Esophagus muscularis mucosa (tissue), 4 donors: Measurements from ENCODE around the gene ARSA. TPM values are rescaled to one million over a fixed set of nuclear protein-coding genes. Genes with fewer than 3 reads are reported as not detected.

ENCODE experiments used
- DNase-seq: peaks from one replicate; pipeline ENCODE4 v3.0.0-alpha.2; 2017; ENCODE audit errors: extremely low spot score
- H3K27ac ChIP-seq, 4 donors: fragments of 200-600 bp; sonication (generic); replicated peaks in 1 of 4; 1 replicate in 3 of 4; 2 replicates in 1 of 4; pipeline ENCODE4 v1.5.1; 2016 to 2019; ENCODE audit warnings: mild to moderate bottlenecking in 1 of 4
- H3K27me3 ChIP-seq, 4 donors: fragments of 200-600 bp; sonication (generic); one replicate each; pipeline versions ENCODE4 v1.5.1 to v1.6.0; 2016 to 2019
- H3K36me3 ChIP-seq, 4 donors: fragments of 200-600 bp; sonication (generic); one replicate each; pipeline ENCODE4 v1.5.1; 2016 to 2019
- H3K4me1 ChIP-seq, 4 donors: fragments of 200-600 bp; sonication (generic); one replicate each; pipeline ENCODE4 v1.5.1; 2016 to 2019
- H3K4me3 ChIP-seq, 4 donors: fragments of 200-600 bp; sonication (generic); 1 replicate in 2 of 4; 2 replicates in 2 of 4; pipeline ENCODE4 v1.5.1; 2016 to 2019; ENCODE audit warnings: mild to moderate bottlenecking in 4 of 4, moderate library complexity in 1 of 4
- H3K9me3 ChIP-seq, 4 donors: fragments of 200-600 bp; sonication (generic); 1 replicate in 3 of 4; 2 replicates in 1 of 4; pipeline ENCODE4 v1.5.1; 2016 to 2019
- CTCF ChIP-seq, 3 experiments: fragments of 200-600 bp in 2 of 3; fragments of 450-650 bp in 1 of 3; sonication (generic) in 2 of 3; IDR thresholded peaks; one replicate each; pipeline ENCODE4 v1.5.1; 2017 to 2019; ENCODE audit warnings: antibody characterized with exemption in 3 of 3, mild to moderate bottlenecking in 2 of 3, moderate library complexity in 1 of 3
- EP300 ChIP-seq: sonication (generic); formaldehyde crosslinking; IDR thresholded peaks from one replicate; pipeline ENCODE4 v1.6.1; 2017; ENCODE audit warnings: antibody characterized with exemption
- POLR2A ChIP-seq: fragments of 450-650 bp; IDR thresholded peaks from one replicate; pipeline ENCODE4 v1.6.1; 2017; ENCODE audit warnings: antibody characterized with exemption, moderate library complexity, mild to moderate bottlenecking, low read depth
- POLR2AphosphoS5 ChIP-seq, 2 donors: sonication (generic); formaldehyde crosslinking; IDR thresholded peaks; one replicate each; pipeline ENCODE4 v1.6.1; 2017; ENCODE audit warnings: antibody characterized with exemption in 2 of 2
- WGBS: methylation state at CpG from one replicate; pipeline ENCODE4 v1.1.5; 2018; 5-methylcytosine and 5-hydroxymethylcytosine counted together
- intact Hi-C: fragments of 100-400 bp; cut with DNase I; formaldehyde crosslinking; loops from one replicate; pipeline ENCODE4 v1.15.1; 2023
- total RNA-seq, 4 donors: library from RNA; depleted of rRNA; stranded (reverse); fragments of >200 nt; gene quantifications; one replicate each; pipeline versions ENCODE4 v1.1.0 to v1.2.1, GENCODE V29; 2016

ARSA gene
- total RNA-seq, 4 donors from 2014 or later = 24.5 to 49.4 (median 28.8) TPM

- DNase-seq = no peak
- H3K9me3 ChIP-seq = no peaks in the 10 kb centered on the region
- no peak overlapping the region for H3K27ac ChIP-seq
- WGBS = 88% methylated on average over 5 of the region's 5 CpGs
- peaks cover 17 to 30% (median 20%) of the 10 kb centered on the region in 4 donors for H3K4me1 ChIP-seq
- peaks cover 0 to 11% (median 6%) of the 10 kb centered on the region in 4 donors for H3K36me3 ChIP-seq
- H3K27me3 ChIP-seq = no peaks in the 10 kb centered on the region
- TF ChIP-seq EP300 = no peak
- TF ChIP-seq POLR2A = no peak
- no peak for TF ChIP-seq POLR2AphosphoS5 (IDR thresholded peaks at IDR 0.05)
- TF ChIP-seq CTCF (IDR thresholded peaks at IDR 0.05) = no peak
- no peak overlapping the region for H3K4me3 ChIP-seq
- intact Hi-C loops = no loop called here
Observed at GRCh38 chr22:50630376-50630775, 2.4 kb upstream of the ARSA start.

GRCh38 chr22:50628543-50629134 lies 687 bp upstream of the ARSA start:
- Histone ChIP-seq H3K27ac (peak overlapping the region; percentile 78 to 85 (median 79)), H3K27me3 (no peaks in the 10 kb centered on the region), H3K9me3 (no peaks in the 10 kb centered on the region), H3K4me3 (peak overlapping the region; percentile 70 to 87 (median 79)), H3K36me3 (peaks cover 0 to 17% (median 15%) of the 10 kb centered on the region in 4 donors), H3K4me1 (peaks cover 17 to 30% (median 20%) of the 10 kb centered on the region in 4 donors)
- intact Hi-C loops = loop anchor here (5.0 kb wide), 1 partner anchor 69 kb away; no protein-coding TSS in a partner anchor
- no peak for DNase-seq
- WGBS = 44% methylated on average over 11 of the region's 16 CpGs
- TF ChIP-seq EP300 = no peak

- intact Hi-C loops = loop anchor here (5.0 kb wide), 1 partner anchor 70 kb away; no protein-coding TSS in a partner anchor
- no peak for DNase-seq
Observed at GRCh38 chr22:50626850-50627641, 906 bp downstream of the ARSA start.

GRCh38 chr22:50626314-50626849 lies 1.6 kb downstream of the ARSA start:
- intact Hi-C loops = loop anchor here (5.0 kb wide), 1 partner anchor 71 kb away; no protein-coding TSS in a partner anchor
- H3K4me1 ChIP-seq = peaks cover 24 to 45% (median 34%) of the 10 kb centered on the region in 4 donors

More at GRCh38 chr22:50626850-50627641, 906 bp downstream of the ARSA start:
- 79% methylated on average over 23 of the region's 42 CpGs for WGBS
- peaks cover 0 to 6% (median 0%) of the 10 kb centered on the region in 4 donors for H3K27me3 ChIP-seq
- peaks cover 18 to 39% (median 28%) of the 10 kb centered on the region in 4 donors for H3K4me1 ChIP-seq
- peak overlapping the region; percentile 78 to 85 (median 79) for H3K27ac ChIP-seq
- no peak for TF ChIP-seq EP300
- no peak for TF ChIP-seq POLR2AphosphoS5 (IDR thresholded peaks at IDR 0.05)
- TF ChIP-seq POLR2A = no peak
- TF ChIP-seq CTCF (IDR thresholded peaks at IDR 0.05) = no peak
- peak overlapping the region; percentile 70 to 87 (median 79) for H3K4me3 ChIP-seq
- H3K9me3 ChIP-seq = no peaks in the 10 kb centered on the region
- H3K36me3 ChIP-seq = peaks cover 0 to 17% (median 15%) of the 10 kb centered on the region in 4 donors

More at GRCh38 chr22:50626314-50626849, 1.6 kb downstream of the ARSA start:
- peaks cover 0 to 17% (median 15%) of the 10 kb centered on the region in 4 donors for H3K36me3 ChIP-seq
- H3K4me3 ChIP-seq = peak overlapping the region in 1 of 4 donors; percentile 70
- peaks cover 0 to 10% (median 0%) of the 10 kb centered on the region in 4 donors for H3K27me3 ChIP-seq
- H3K9me3 ChIP-seq = no peaks in the 10 kb centered on the region
- H3K27ac ChIP-seq = no peak overlapping the region
- WGBS = 81% methylated on average over 10 of the region's 12 CpGs
- DNase-seq = no peak
- TF ChIP-seq EP300 = no peak
- no peak for TF ChIP-seq POLR2A
- no peak for TF ChIP-seq POLR2AphosphoS5 (IDR thresholded peaks at IDR 0.05)
- no peak for TF ChIP-seq CTCF (IDR thresholded peaks at IDR 0.05)
